ENCODE results near the gene TECR.
"Not testable (repeated sequence)": the region's sequence is repeated elsewhere in the genome, so short reads cannot be mapped to it uniquely, and the experiment has no call there.

Gene TECR

GRCh38 chr19:14536926-14537692 lies 7.7 kb downstream of the TECR start:
- no peak overlapping the region for H3K18ac ChIP-seq (ENCODE audit: low read length)
- peaks cover 22% of the 10 kb centered on the region for H3K79me1 ChIP-seq (ENCODE audit: low read length)
- no peaks in the 10 kb centered on the region for H3K36me3 ChIP-seq (ENCODE audit: control insufficient read depth, insufficient read depth, low read length)
- no peak overlapping the region for H3K27ac ChIP-seq (ENCODE audit: low read depth, low read length)
- H3K4me2 ChIP-seq (ENCODE audit: low read length), result peak overlapping the region; percentile 48
- no peak overlapping the region for H4K5ac ChIP-seq (ENCODE audit: low read length)
- H3K23ac ChIP-seq (ENCODE audit: low read length), result no peak overlapping the region
- no CpG with 5 or more reads among the region's 24 CpGs for WGBS (ENCODE audit: extremely low coverage, insufficient coverage, low lambda C conversion rate)
- H3K56ac ChIP-seq (ENCODE audit: low read length), result no peak overlapping the region
- no peaks in the 10 kb centered on the region for H3K27me3 ChIP-seq (ENCODE audit: insufficient read depth, low read length, poor library complexity)
- peaks cover 12% of the 10 kb centered on the region for H3K79me2 ChIP-seq (ENCODE audit: control insufficient read depth, insufficient read depth, low read length)
- no peak overlapping the region for H4K8ac ChIP-seq (ENCODE audit: low read depth, low read length)
- H3K4me3 ChIP-seq (ENCODE audit: low read length), result no peak overlapping the region
- H3K9ac ChIP-seq (ENCODE audit: low read length), result no peak overlapping the region
- no peak overlapping the region for H2BK5ac ChIP-seq (ENCODE audit: low read length)
- no peak overlapping the region for H2BK120ac ChIP-seq (ENCODE audit: low read depth, low read length)
- no peak overlapping the region for H2AK5ac ChIP-seq (ENCODE audit: low read length)
- peak; percentile 99 for DNase-seq
- H3K4me1 ChIP-seq (ENCODE audit: control insufficient read depth, low read depth, low read length), result peaks cover 9% of the 10 kb centered on the region
- H2BK15ac ChIP-seq (replicated peaks; ENCODE audit: low read depth), result no peak overlapping the region
- H3K4ac ChIP-seq (ENCODE audit: low read depth, low read length), result no peak overlapping the region

- DNase-seq, result no peak
- no peak overlapping the region for H3K27ac ChIP-seq (ENCODE audit: low read depth, low read length)
- peaks cover 6% of the 10 kb centered on the region for H3K79me2 ChIP-seq (ENCODE audit: control insufficient read depth, insufficient read depth, low read length)
- no peak overlapping the region for H2BK15ac ChIP-seq (replicated peaks; ENCODE audit: low read depth)
- H3K4me3 ChIP-seq (ENCODE audit: low read length), result no peak overlapping the region
- H2BK5ac ChIP-seq (ENCODE audit: low read length), result no peak overlapping the region
- no peak overlapping the region for H4K5ac ChIP-seq (ENCODE audit: low read length)
- H3K18ac ChIP-seq (ENCODE audit: low read length), result no peak overlapping the region
- H4K8ac ChIP-seq (ENCODE audit: low read depth, low read length), result no peak overlapping the region
- H3K23ac ChIP-seq (ENCODE audit: low read length), result no peak overlapping the region
- H3K9ac ChIP-seq (ENCODE audit: low read length), result no peak overlapping the region
- WGBS (ENCODE audit: extremely low coverage, insufficient coverage, low lambda C conversion rate), result no CpG with 5 or more reads among the region's 19 CpGs
- peaks cover 23% of the 10 kb centered on the region for H3K79me1 ChIP-seq (ENCODE audit: low read length)
- peaks cover 10% of the 10 kb centered on the region for H3K4me1 ChIP-seq (ENCODE audit: control insufficient read depth, low read depth, low read length)
- H2AK5ac ChIP-seq (ENCODE audit: low read length), result no peak overlapping the region
- no peak overlapping the region for H3K4me2 ChIP-seq (ENCODE audit: low read length)
- H3K36me3 ChIP-seq (ENCODE audit: control insufficient read depth, insufficient read depth, low read length), result no peaks in the 10 kb centered on the region
- H3K56ac ChIP-seq (ENCODE audit: low read length), result no peak overlapping the region
- H3K4ac ChIP-seq (ENCODE audit: low read depth, low read length), result no peak overlapping the region
- no peaks in the 10 kb centered on the region for H3K27me3 ChIP-seq (ENCODE audit: insufficient read depth, low read length, poor library complexity)
- H2BK120ac ChIP-seq (ENCODE audit: low read depth, low read length), result no peak overlapping the region
These were observed 11.5 kb downstream of the TECR start for GRCh38 chr19:14540741-14541525.

DNA sequence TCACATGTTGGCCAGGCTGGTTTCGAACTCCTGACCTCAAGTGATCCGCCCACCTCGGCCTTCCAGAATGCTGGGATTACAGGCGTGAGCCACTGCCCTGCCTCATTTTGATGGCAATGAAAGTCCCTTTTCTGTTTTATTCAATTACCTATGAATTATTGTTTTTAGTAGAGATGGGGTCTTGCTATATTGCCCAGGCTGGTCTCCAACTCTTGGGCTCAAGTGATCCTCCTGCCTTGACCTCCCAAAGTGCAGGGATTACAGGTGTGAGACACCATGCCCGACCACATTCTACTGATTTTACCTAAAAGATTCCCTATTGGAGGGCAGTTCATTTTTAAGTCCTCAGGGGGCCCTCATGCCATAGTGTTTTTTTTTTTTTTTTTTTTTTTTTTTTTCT lies 12.6 kb downstream of the TECR start:
- not testable (repeated sequence) for H2AK5ac ChIP-seq (ENCODE audit: low read length); H3K56ac ChIP-seq (ENCODE audit: low read length); H3K4me1 ChIP-seq (ENCODE audit: control insufficient read depth, low read depth, low read length); H2BK15ac ChIP-seq (replicated peaks; ENCODE audit: low read depth); DNase-seq; H3K27ac ChIP-seq (ENCODE audit: low read depth, low read length); H3K23ac ChIP-seq (ENCODE audit: low read length); H3K4ac ChIP-seq (ENCODE audit: low read depth, low read length); H3K18ac ChIP-seq (ENCODE audit: low read length); H2BK5ac ChIP-seq (ENCODE audit: low read length); H3K4me2 ChIP-seq (ENCODE audit: low read length); H3K27me3 ChIP-seq (ENCODE audit: insufficient read depth, low read length, poor library complexity); H3K9ac ChIP-seq (ENCODE audit: low read length); H3K36me3 ChIP-seq (ENCODE audit: control insufficient read depth, insufficient read depth, low read length); H2BK120ac ChIP-seq (ENCODE audit: low read depth, low read length); H4K8ac ChIP-seq (ENCODE audit: low read depth, low read length); H3K79me2 ChIP-seq (ENCODE audit: control insufficient read depth, insufficient read depth, low read length); H3K4me3 ChIP-seq (ENCODE audit: low read length); H4K5ac ChIP-seq (ENCODE audit: low read length)
- H3K79me1 ChIP-seq (ENCODE audit: low read length), result peaks cover 20% of the 10 kb centered on the region
- WGBS (ENCODE audit: extremely low coverage, insufficient coverage, low lambda C conversion rate), result no CpG with 5 or more reads among the region's 5 CpGs

- no peaks in the 10 kb centered on the region for H3K27me3 ChIP-seq (ENCODE audit: insufficient read depth, low read length, poor library complexity)
- no peak overlapping the region for H2BK120ac ChIP-seq (ENCODE audit: low read depth, low read length)
- no CpG with 5 or more reads among the region's 7 CpGs for WGBS (ENCODE audit: extremely low coverage, insufficient coverage, low lambda C conversion rate)
- H3K4me1 ChIP-seq (ENCODE audit: control insufficient read depth, low read depth, low read length), result peaks cover 5% of the 10 kb centered on the region
- no peak overlapping the region for H4K8ac ChIP-seq (ENCODE audit: low read depth, low read length)
- H2AK5ac ChIP-seq (ENCODE audit: low read length), result no peak overlapping the region
- no peak overlapping the region for H3K23ac ChIP-seq (ENCODE audit: low read length)
- H3K18ac ChIP-seq (ENCODE audit: low read length), result no peak overlapping the region
- no peak overlapping the region for H3K27ac ChIP-seq (ENCODE audit: low read depth, low read length)
- H3K4me2 ChIP-seq (ENCODE audit: low read length), result no peak overlapping the region
- H3K9ac ChIP-seq (ENCODE audit: low read length), result no peak overlapping the region
- no peak overlapping the region for H3K4me3 ChIP-seq (ENCODE audit: low read length)
- peaks cover 4% of the 10 kb centered on the region for H3K79me2 ChIP-seq (ENCODE audit: control insufficient read depth, insufficient read depth, low read length)
- no peaks in the 10 kb centered on the region for H3K36me3 ChIP-seq (ENCODE audit: control insufficient read depth, insufficient read depth, low read length)
- DNase-seq, result peak; percentile 40
- H4K5ac ChIP-seq (ENCODE audit: low read length), result no peak overlapping the region
- H3K79me1 ChIP-seq (ENCODE audit: low read length), result peaks cover 20% of the 10 kb centered on the region
- no peak overlapping the region for H3K4ac ChIP-seq (ENCODE audit: low read depth, low read length)
- H2BK15ac ChIP-seq (replicated peaks; ENCODE audit: low read depth), result no peak overlapping the region
- no peak overlapping the region for H3K56ac ChIP-seq (ENCODE audit: low read length)
- no peak overlapping the region for H2BK5ac ChIP-seq (ENCODE audit: low read length)
These were observed 13.4 kb downstream of the TECR start for GRCh38 chr19:14542711-14543328.

- Histone ChIP-seq H2BK15ac (replicated peaks; ENCODE audit: low read depth) (no peak overlapping the region), H3K56ac (ENCODE audit: low read length) (no peak overlapping the region), H3K36me3 (ENCODE audit: control insufficient read depth, insufficient read depth, low read length) (no peaks in the 10 kb centered on the region), H2BK120ac (ENCODE audit: low read depth, low read length) (no peak overlapping the region), H4K5ac (ENCODE audit: low read length) (no peak overlapping the region), H4K8ac (ENCODE audit: low read depth, low read length) (no peak overlapping the region), H3K4ac (ENCODE audit: low read depth, low read length) (no peak overlapping the region), H2AK5ac (ENCODE audit: low read length) (no peak overlapping the region), H3K4me1 (ENCODE audit: control insufficient read depth, low read depth, low read length) (peaks cover 1% of the 10 kb centered on the region), H2BK5ac (ENCODE audit: low read length) (no peak overlapping the region), H3K4me2 (ENCODE audit: low read length) (no peak overlapping the region), H3K23ac (ENCODE audit: low read length) (no peak overlapping the region), H3K4me3 (ENCODE audit: low read length) (no peak overlapping the region), H3K9ac (ENCODE audit: low read length) (no peak overlapping the region), H3K18ac (ENCODE audit: low read length) (no peak overlapping the region), H3K79me2 (ENCODE audit: control insufficient read depth, insufficient read depth, low read length) (no peaks in the 10 kb centered on the region), H3K27me3 (ENCODE audit: insufficient read depth, low read length, poor library complexity) (no peaks in the 10 kb centered on the region), H3K79me1 (ENCODE audit: low read length) (peaks cover 15% of the 10 kb centered on the region), H3K27ac (ENCODE audit: low read depth, low read length) (no peak overlapping the region)
- peak; percentile 42 for DNase-seq
- no CpG with 5 or more reads among the region's 5 CpGs for WGBS (ENCODE audit: extremely low coverage, insufficient coverage, low lambda C conversion rate)
These were observed 14.7 kb downstream of the TECR start for GRCh38 chr19:14544047-14544446.
